ENCODE measurements around the gene CD19.

Gene CD19

DNA sequence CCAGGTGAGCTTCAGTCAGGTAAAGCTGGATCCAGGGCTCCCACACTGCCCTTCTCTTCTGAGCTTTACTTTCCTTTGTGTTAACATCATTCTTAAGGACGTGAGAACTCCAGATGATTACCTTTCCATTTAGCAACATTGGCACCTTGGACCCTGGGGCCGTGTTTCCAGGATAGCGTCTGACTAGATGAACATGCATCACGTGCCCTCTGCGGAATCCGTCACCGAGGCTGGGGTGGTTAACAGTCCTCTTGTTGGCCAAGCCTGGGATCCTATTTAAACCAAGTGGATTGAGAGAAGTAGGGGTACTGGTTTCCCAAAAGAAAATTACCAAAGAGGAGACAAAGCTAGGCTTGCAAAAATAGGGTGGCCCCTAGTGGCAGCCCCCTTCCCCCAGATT is 49.2 kb downstream of the CD19 start:
- FAIRE-seq: no peak
- DNase-seq (ENCODE audit: low spot score): no peak

DNA sequence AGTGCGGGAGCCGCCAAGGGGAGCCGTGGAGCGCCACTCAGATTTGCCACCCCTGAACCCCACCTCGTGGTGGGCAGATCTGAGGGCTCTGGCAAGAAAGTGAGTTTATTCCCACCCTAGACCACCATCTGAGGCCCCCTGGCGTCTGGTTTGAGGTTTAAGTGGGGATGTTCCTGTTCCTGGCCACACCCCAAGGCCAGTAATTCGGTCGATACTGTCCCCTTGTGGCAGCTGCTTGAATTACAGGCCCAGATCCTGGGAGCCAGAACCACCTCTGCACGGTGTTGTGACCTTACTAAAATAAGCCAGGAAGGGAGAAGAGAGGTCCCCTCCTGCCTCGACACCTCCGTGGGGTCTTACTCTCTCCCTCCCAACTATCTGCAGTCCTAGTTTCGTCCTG is 49.7 kb downstream of the CD19 start:
- no peak for FAIRE-seq

DNA sequence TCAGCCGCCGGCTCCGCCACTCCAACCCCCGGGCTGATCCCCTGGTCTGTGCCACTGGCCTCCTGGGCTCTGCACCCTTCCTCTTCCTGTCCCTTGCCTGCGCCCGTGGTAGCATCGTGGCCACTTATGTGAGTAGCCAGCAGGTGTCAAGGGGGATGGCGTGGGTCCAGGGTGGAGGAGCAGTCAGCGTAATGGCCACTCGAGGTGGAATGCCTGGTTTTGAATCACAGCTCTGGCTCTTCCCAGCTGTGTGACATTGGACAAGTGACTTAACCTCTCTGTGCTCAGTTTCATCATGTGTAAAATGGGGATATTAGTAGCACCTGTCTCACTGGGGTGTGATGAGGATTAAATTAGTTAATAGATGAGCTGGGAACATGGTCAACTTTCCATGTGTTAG is 50.6 kb downstream of the CD19 start:
- no peak for FAIRE-seq

More for the DNA sequence above, 49.7 kb downstream of the CD19 start:
- no peak for DNase-seq (ENCODE audit: low spot score)

DNA sequence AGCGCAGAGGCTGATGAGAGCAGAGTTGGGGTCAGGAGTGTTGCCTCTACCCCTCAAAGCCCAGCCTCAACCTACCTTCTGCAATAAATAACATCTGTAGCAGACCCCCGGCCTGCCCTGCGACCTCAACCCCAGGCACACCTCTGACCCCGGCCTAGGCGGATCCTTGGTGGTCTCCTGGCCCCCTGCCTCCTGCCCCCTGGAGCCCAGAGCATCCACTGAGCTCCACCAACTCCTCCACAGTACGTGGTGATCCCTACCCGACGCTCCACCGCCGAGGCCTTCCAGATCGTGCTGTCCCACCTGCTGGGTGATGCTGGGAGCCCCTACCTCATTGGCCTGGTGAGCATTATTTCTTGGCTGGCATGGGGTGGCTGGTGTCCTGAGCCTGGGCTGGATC is 51.2 kb downstream of the CD19 start:
- FAIRE-seq (no peak), DNase-seq (ENCODE audit: low spot score) (no peak)

More for the DNA sequence above, 50.6 kb downstream of the CD19 start:
- DNase-seq (ENCODE audit: low spot score): no peak

DNA sequence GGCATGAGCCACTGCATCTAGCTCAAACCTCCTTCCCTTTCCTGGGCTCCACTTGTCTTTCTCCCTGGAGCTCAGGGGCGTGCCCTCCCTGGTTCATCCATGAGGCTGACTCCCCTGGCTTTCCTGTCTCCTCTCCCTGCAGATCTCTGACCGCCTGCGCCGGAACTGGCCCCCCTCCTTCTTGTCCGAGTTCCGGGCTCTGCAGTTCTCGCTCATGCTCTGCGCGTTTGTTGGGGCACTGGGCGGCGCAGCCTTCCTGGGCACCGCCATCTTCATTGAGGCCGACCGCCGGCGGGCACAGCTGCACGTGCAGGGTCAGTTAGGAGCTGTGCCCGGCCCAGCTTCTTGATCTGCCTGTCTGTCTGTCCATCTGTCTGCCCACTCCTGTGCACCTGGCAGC is 51.9 kb downstream of the CD19 start:
- DNase-seq (ENCODE audit: low spot score) (no peak), FAIRE-seq (no peak)

DNA sequence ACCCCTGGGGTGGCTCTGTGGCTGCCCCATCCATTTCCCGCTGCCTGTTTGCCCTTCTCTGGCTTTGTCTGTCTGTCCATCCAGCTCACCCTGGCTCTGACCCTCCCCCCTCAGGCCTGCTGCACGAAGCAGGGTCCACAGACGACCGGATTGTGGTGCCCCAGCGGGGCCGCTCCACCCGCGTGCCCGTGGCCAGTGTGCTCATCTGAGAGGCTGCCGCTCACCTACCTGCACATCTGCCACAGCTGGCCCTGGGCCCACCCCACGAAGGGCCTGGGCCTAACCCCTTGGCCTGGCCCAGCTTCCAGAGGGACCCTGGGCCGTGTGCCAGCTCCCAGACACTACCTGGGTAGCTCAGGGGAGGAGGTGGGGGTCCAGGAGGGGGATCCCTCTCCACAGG is 52.3 kb downstream of the CD19 start:
- FAIRE-seq: no peak
- DNase-seq (ENCODE audit: low spot score): no peak

DNA sequence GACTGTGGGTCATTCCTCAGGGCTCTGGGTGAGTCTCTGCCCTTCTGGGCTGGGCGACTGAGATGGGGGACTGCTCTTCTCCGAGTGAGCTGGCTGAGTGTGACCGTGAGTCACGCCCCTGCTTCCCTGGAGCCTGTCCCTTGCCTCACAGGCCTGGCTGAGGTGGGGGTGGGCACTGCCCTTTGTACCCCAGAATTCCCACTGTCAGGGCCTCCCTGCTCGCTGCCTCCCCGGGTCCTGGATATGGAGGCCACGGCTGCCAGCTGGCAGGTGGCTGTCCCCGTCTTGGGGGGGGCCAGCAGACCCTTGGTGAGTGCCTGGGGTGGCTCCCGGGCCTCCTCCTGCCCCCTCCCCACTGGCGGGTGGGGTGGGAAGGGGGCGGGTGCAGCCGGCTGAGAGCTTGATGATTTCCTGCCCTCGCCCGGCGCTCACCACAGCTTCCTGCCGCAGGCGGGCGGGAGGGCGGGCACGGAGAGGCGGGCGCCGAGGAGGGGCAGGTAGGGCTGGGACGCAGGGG is 52.9 kb downstream of the CD19 start, which contains the start of gene LAT:
Gene LAT, plus strand, starts transcription at position 434 of the 517 bp plus-strand sequence. CDS start 366 bp downstream, outside the sequence.
- peak; percentile 75 for DNase-seq (ENCODE audit: low spot score)
- FAIRE-seq: no peak

DNA sequence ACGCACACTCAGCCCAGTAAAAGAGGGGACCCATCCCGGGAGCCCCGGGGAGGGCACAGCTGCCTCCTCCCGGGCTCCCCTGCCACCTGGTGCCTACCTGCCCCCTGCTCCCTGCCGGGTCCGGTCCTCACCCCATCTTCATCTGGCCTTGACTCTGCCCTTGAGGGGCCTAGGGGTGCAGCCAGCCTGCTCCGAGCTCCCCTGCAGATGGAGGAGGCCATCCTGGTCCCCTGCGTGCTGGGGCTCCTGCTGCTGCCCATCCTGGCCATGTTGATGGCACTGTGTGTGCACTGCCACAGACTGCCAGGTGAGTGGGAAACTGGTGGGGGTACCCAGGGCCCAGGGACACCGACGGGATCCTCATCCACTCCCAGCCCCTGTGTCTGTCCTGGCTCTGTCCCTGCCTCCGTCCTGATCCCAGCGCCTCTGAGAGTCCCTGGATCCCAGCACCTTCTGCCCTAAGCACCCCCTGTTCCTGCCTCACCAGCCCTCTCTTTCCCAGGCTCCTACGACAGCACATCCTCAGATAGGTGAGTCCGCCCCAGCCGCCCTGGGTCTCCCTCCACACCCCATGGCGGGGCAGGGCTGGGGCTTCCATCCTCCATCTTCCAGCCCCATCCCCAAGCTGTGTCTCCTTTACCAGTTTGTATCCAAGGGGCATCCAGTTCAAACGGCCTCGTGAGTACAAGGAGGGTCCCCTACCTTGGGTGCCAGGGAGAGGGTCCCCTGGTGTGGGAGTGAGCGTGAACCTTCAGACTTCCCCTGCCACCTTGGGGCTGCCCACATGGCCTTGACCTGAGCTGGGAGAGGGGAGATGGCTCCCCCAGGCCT is 53.7 kb downstream of the CD19 start:
- no peak for DNase-seq (ENCODE audit: low spot score)
- no peak for FAIRE-seq

DNA sequence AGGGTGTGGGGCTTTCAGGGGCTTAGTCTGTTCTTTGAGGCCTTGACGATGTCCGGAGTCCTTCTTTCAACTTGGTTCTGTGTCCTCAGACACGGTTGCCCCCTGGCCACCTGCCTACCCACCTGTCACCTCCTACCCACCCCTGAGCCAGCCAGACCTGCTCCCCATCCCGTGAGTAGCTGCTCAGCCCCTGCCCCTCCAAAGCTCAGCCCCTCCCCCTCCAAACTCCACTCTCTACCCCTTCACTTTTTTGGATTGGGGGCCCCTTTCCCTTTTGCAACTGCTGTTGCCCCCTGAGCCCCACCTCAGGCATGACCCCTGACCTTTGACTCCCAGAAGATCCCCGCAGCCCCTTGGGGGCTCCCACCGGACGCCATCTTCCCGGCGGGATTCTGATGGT is 54.3 kb downstream of the CD19 start:
- no peak for FAIRE-seq

DNA sequence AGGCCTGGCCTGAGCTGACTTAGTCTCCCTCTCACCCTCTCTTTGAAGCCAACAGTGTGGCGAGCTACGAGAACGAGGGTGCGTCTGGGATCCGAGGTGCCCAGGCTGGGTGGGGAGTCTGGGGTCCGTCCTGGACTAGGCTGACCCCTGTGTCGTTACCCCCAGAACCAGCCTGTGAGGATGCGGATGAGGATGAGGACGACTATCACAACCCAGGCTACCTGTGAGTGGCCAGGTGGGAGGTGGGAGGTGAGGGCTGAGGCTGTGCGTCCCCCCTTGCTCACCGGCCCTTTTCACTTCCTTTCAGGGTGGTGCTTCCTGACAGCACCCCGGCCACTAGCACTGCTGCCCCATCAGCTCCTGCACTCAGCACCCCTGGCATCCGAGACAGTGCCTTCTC is 54.7 kb downstream of the CD19 start:
- DNase-seq (ENCODE audit: low spot score): no peak

More for the DNA sequence above, 54.3 kb downstream of the CD19 start:
- DNase-seq (ENCODE audit: low spot score): no peak

DNA sequence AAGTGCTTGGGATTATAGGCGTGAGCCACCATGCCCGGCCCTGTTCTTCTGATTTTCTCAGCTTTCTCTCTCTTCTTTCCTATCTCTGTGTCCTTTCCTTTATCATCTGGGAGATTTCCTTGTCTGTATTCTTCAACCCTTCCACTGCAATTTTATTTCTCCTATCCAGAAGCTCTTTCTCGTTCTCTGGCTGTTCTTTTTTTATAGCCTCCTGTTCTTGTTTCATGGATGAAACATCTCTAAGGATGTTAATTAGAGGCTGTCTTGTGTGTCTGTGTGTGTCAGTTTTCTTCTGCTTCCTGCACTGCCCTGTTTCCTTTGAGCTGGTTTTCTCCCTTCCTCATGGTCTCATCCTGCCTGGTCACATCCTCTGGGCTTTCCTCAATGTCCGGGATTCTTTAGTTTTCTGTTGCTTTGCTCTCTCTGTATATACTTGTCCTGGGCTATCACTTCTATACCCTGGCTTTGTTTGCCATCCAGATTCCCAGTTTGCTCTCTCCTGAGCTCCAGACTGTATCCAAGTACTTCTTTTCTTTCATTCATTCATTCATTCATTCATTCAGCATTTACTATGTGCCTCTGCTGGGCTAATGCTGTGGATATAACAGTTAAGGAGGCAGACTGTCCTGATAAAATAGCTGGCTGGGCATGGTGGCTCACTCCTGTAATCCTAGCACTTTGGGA is 55.5 kb downstream of the CD19 start:
- no peak for DNase-seq (ENCODE audit: low spot score)
- no peak for FAIRE-seq

More for the DNA sequence above, 54.7 kb downstream of the CD19 start:
- FAIRE-seq: no peak
